Measurements from ENCODE around the gene GCLM.
"Not testable (repeated sequence)": the region's sequence is repeated elsewhere in the genome, so short reads cannot be mapped to it uniquely, and the experiment has no call there.

Gene GCLM

DNA sequence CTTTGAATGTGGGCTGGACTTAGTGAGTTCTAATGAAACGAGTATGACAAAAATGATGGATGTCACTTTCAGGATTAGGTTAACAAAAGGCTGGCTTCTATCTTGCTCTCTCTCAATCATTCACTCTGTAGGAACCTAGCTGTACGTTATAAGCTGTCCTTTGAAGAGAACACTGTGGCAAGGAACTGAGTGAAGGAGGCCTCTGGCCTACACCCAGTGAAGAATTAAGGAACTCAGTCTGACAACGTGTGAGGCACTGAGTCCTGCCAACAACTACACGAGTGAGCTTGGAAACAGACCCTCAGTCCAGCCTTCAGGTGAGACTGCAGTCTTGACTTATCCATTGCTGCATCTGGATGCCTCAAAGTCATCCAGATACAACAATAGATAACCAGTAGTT, 27.0 kb downstream of the GCLM start:
- FAIRE-seq: no peak

DNA sequence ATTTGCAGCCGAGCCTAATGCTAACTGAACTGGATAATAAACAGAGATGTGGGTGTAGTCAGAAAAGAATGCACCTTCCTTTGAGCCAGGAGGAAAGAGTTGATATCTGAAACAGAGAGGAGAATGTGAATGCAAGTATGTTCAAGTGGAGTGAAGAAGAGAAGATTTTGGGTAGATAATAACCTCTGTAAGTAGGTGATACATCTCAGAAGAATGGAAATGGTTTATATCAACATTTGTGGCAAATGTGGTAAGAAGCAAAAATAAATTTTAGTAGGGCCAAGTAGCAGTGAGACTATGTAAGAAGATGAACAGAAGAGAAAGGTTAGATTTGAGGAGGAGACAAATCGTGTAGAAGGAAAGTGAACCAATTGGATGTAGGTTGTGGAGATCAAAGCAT, 28.5 kb downstream of the GCLM start:
- FAIRE-seq: no peak

DNA sequence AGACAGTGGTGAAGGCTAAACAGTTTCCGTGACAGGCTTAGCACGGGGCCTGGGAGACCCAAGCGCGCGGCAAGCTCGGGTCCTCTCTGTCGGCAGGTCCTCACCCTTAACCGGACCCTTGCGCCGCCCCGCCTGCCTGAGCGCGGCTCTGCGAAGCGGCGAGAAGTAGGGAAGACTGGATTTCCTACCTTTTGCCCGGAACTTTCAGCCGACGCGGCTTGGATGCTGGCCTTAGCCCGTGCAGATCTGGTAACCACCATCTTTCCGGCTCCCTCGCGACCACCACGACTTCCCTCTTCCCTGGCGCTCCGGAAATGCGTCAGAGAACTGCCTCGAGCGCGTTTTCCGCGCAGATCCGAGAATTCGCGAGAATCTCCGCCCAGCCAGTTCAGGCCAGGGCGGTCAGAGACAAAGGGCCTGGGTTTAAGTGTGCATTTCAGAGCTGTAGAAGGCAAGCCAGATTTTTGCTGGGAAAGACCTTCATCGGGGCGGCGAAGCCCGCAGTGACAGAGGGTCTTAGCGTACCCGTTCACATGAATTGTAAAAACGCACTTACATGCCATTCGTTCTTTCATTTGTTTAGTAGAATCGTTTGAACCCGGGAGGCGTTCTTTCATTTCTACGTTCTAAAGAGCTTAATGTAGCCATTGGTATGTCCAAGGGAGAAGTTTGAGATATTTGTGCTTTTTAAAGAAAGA, 30.2 kb downstream of the GCLM start, which contains the start of gene DNTTIP2:
Gene DNTTIP2 (minus strand): TSS at position 318 of the 698 bp plus-strand sequence. CDS start 58 bp downstream, at position 260.
- peak; percentile 52 for FAIRE-seq

DNA sequence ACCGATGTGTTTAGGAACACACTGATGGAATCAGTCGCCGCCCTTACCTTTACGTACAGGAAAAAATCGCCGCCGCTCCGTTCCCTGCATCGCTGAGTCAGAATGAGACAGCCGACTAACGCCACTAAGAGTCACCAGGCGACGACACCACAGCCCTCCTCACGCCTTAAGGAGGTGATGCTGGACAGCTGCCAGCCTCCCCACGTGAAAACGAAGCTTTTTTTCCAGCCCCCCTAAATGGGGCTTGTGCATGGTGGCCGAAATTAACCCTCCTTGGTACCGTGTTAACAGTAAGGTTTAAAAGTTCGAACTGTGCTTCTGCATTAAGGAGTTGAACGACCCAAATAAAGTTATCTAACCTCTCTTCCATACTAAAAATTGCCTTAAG, 30.7 kb downstream of the GCLM start:
- no peak for FAIRE-seq

DNA sequence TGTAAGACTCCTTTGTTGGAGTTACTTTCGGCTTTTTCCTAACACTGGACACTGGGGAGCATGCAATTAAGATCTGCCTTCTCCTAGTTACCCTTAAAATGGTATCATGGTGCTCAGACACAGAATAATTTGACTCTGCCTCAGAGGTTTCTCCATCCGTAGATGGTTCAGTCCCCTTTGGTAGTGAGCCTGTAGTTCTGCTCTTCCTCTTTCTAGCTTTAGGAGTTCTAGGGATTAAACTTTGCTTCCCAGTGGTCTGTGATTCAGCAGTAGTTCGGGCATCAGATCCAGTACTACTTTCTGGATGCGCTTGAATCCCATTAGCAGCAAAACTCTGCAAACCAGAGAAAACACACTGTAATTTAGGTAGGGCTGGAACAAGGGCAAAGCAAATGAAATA, 31.7 kb downstream of the GCLM start:
- no peak for FAIRE-seq

DNA sequence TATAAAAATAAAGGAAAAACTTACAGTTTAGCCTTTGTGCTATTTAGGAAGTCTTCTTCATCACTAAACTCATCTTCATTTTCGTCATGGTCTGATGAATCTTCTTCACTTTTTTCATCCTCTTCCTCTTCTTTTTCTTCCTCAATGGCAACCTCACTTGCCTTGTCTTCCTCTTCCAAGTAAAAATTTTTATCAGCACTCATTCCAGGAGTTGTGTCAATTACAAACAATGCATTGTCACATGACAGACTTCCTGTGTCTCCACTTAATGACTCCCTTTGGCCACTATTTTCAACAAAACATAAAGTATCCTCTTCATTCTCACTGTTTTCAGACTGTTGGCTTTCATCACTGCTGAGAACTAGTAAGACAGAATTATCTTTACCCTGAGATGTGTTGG, 33.0 kb downstream of the GCLM start:
- FAIRE-seq: no peak

DNA sequence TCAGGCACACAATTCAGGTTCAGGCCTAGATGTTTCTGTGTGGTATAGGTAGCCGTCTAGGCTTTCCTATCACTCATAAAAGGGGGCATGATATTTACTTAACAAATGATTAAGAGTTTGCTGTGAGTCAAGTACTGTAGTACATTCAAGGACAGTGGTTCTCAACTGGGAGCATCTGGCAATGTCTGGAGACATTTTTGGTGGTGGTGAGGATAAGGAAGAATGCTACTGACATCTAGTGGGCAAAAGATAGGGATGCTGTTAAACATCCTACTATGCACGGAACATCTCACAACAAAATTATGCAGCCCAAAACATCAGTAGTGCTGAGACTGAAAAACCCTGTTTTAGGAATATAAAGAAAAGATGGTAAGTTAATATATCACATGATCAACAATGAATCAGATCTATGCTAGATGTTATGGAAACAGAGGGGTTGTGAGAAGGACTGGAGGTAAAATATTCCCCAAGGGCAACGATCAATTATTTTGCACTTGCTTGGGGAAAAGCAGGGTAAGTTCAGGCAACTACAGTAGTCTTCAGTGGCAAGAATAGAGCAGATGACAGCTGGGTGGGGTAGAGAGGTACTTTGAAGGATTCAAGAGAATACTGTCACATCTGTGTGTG, 35.1 kb downstream of the GCLM start:
- FAIRE-seq: peak; percentile 58

DNA sequence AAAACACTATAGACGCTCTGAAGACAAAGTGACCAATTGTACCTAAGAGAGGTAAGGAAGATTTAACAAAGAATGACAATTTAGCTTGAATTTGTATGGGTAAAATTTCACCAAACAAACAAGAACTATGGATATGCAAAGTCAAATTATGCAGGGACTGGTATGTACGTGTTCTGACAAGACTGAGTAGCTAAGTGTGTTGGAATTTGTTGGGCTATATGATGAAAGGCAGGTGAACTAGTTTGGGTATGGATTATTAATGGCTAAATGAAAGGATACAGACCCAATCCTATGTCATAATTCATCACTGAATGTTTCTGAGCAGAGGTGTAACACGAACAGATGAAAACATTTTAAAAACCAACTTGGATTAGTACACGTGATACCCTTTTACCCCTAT, 37.9 kb downstream of the GCLM start:
- FAIRE-seq: no peak

DNA sequence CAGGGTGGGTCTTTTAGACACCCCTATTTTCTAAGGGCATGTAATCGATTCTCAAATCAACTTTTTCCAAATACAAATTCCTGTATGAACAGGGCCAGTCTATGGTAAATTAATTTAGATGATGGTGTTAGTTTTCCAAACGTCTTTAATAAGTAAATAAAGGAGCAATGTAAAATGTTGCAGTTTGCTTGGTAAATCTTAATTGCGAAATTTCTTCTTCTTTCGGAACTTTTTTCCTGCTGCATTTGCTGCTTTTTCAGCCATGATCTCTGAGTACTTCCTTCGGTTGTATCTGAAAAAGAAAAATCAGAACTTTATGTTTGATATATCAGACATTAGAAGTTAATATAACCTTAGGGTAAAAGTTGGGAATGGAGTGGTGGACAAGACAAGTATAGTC, 39.6 kb downstream of the GCLM start:
- FAIRE-seq: no peak

DNA sequence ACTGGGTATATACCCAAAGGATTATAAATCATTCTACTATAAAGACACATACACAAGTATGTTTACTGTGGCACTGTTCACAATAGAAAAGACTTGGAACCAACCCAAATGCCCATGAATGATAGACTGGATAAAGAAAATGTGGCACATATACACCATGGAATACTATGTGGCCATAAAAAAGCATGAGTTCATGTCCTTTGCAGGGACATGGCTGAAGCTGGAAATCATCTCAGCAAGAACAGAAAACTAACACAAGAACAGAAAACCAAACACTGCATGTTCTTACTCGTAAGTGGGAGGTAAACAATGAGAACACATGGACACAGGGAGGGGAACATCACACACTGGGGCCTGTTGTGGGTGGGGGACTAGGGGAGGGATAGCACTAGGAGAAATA, 40.7 kb downstream of the GCLM start:
- not testable (repeated sequence) for FAIRE-seq

DNA sequence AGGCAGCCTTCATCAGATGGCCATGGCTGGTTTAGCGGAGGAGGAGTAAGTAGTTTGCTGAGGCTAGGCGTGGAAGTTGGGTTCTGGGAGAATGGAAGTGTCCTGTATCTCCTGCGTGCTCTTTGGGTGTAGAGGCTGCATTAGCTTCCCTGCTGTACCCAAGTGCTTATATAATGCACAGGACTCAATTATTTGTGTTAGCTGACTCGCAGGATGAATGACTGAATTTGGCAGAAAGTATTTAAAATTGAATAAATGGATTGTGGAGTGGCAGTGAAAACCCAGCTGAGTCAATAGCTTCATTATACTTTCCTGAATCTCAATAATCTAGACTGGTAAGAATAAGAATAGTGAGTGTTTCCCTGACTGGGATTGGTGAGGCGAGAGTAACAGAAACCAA, 44.0 kb downstream of the GCLM start:
- FAIRE-seq: no peak

DNA sequence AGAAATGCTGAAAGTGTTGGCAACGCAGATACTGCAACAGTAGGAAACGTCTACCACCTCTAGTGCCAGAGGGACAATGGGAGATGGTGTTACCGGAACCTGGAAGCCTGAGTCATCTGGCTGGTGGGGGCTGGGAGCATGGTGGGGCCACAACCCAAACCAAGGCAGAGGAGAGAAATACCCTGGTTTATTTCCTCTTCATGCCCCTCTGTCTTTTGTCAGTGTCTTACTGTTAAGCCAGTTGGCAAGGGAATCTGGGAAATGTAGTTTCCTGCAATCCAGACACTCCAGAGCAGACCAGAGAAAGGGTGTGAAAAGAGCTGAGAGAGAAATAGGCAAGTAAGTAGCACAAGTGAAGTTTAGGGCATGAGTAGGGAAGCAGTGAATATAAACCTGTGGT, 45.1 kb downstream of the GCLM start:
- FAIRE-seq: no peak

DNA sequence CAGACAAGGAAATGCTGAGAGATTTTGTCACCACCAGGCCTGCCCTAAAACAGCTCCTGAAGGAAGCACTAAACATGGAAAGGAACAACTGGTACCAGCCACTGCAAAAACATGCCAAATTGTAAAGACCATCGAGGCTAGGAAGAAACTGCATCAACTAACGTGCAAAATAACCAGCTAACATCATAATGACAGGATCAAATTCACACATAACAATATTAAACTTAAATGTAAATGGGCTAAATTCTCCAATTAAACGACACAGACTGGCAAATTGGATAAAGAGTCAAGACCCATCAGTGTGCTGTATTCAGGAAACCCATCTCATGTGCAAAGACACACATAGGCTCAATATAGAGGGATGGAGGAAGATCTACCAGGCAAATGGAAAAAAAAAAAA, 51.6 kb downstream of the GCLM start:
- not testable (repeated sequence) for FAIRE-seq

DNA sequence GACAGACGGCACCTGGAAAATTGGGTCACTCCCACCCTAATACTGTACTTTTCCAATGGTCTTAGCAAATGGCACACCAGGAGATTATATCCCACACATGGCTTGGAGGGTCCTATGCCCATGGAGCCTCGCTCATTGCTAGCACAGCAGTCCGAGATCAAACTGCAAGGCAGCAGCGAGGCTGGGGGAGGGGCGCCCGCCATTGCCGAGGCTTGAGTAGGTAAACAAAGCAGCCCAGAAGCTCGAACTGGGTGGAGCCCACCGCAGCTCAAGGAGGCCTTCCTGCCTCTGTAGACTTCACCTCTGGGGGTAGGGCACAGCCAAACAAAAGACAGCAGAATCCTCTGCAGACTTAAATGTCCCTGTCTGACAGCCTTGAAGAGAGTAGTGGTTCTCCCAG, 53.2 kb downstream of the GCLM start:
- FAIRE-seq: not testable (repeated sequence)

DNA sequence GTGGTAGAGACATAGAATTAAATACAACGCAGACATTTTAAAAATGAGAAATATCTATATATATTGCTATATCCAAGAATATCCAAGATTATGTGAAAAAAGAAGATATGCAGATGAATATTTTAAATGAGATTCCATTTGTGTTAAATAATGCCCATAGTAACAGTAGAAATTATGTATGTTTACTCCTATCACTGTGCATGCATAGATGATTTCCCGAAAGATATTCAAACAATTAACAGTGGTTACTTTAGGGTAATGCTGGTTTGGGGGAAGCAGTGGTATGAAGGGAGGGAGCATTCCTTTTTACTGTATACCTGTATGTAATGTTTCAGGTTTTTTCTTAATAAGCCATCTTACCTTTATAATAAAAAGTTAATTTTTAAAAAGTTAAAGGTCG, 55.3 kb downstream of the GCLM start:
- no peak for FAIRE-seq

DNA sequence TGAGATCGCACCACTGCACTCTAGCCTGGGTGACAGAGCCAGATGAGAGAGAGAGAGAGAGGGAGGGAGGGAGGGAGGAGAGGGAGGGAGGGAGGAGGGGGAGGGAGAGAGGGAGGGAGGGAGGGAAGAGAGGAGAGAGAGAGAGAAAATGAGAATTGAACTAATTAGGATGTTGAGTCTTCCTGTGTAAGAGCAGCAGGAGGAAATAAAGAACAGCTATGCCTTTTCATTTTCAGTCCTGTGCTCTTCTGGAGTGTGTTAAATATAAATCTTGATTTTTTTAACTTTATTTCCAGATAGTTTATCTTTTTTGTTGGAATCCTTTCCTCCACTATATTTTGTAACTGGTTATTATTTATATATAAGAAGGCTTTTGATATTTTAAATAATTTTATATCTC, 57.4 kb downstream of the GCLM start:
- FAIRE-seq: no peak

DNA sequence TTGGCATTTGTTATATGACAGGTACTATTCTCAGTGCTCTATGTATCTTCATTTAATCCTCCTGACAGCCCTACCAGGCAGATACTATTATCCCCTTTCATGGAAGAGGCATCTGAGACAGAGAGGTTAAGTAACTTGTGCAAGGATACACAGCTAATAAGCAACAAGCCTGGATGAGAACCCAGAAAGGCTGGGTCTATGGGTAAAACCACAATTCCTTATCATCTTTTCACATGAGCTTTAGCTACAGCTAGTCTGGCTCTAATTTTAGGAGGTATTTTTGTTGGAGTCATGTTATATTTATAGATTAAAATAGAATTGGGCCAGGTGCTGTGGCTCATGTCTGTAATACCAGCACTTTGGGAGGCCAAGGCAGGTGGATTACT, 57.9 kb downstream of the GCLM start:
- FAIRE-seq: no peak

DNA sequence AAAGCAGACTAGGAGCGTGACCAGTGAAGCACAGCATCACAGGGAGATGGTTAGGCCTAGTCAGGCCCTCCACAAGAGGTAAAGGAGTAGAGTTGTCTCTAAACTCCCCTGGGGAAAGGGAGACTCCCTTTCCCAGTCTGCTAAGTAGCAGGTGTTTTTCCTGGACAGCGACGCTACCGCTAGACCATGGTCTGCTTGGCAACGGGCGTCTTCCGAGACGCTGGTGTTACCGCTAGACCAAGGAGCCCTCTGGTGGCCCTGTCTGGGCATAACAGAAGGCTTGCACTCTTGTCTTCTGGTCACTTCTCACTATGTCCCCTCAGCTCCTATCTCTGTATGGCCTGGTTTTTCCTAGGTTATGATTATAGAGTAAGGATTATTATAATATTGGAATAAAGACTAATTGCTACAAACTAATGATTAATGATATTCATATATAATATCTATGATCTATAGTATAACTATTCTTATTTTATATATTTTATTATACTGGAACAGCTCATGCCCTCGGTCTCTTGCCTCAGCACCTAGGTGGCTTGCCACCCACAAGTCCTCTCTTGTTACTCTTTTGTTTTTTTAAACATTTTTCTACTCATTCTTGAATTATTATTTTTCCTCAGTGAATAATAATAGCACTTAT, 58.4 kb downstream of the GCLM start:
- FAIRE-seq: peak; percentile 43

DNA sequence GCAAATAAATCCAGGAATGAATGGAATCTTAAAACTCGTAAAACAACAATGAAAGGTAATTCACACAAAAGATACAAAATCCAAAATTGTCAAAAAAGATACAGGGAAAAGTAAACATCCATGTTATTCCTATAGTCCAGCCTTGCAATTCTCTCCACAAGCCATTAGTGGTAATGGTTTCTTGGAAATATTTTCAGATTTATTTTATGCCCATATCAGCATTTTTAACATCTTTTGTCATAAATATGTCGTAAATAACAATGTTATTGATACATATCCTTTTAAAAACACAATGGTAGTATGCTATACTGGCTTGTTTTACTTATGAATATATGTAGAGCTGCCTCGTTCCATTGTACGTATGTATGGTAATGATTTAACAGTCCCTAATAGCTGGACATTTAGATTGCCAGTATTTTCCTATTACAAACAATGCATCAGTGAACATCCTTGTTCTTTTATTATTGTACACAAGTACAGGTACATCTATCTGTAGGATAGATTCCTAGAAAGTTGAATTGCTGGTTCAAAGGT, 60.8 kb downstream of the GCLM start:
- no peak for FAIRE-seq

DNA sequence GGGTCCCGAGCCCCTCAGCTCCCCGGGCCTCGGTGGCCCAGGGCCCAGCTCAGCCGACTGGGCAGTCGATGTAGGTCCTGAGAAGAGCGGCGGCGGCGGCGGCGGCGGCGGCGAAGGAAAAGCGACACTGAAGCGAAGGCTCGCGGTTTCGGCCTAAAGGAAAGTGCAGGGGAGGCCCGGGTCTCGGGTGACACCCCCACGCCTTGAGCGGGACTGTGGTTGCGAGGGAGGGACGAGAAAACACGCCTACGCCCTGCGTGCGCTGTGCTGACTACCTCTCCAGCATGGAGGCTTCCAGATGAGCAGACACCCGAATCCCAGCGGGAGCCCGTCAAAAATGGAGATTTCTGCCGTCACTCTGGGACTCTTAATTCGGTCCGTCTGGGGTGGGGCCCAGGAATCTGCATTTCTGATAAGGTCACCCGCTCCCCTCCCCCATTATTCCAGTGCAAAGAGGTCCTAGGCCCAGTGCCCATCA, 61.4 kb downstream of the GCLM start:
- no peak for FAIRE-seq

DNA sequence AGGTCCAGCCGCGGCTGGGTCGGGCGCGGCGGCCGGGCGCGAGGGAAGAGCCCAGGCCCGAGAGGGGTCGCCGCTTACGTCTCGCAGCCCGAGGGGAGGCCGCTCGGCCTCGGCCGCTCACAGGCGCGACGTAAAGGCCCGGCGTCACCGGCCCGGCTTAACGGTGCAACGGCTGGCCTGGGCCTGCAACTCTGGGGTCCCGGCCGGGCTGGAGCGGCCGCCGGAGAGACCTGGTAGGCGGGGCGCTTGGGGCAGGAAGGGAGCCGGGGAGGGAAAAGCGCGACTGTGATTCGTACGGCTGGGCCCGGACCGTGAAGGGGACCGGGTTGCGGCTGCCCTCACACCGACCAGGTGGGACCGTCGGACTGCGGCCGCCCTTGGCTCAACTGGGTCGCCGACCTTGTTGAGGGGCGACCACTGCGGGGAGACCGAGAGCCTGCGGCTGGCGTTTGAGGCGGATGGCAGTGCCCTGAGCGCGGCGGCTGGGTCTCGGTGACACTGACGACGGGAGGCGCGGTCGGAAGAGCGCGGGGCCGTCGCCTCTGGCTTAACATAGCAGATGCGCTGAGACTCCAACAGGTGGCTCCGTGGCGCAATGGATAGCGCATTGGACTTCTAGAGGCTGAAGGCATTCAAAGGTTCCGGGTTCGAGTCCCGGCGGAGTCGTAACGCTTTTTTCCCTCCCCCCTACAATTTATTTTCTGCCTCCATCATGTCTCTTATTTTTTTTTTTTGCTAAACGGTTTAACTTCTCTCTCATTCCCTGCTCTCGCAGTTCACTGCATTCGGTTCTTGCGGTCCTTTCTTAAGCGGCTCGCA, 62.0 kb downstream of the GCLM start:
- FAIRE-seq: no peak

DNA sequence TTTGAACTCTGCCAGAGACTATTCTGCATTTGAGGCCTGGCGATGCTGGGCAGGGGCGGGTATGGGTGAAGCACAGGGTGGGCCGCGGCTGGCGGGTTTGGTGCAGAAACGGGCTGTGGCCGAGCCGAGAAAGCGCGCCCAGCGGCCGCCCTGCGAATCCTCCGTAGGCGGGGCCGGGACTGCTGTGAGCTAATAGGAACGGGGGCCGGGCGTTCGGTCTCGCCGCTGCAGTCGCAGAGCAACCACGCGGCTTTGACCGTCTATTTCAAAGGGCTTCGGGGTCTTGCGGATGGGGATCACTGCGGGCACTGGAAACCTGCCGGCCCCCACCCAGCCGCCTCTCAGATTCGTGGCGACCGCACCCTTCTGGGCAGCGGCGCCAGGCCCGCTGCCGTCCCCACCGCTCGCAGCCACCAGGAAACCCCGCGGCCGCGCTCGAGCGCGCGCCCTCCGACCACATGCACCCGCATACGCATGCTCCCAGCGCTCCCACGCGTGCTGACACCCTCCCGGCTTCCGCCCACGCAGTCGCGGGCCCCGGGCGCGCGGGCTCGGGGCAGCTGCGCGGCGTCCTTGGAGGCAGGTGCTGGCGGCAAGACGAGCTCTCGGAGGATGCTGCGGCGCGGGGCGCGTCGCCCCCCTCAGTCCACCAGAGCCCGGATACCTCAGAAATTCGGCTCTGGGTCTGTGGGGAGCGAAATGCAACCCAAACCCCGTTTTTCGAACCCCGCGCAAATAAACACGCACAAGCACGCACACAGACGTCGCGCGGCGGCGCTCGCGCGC, 62.8 kb downstream of the GCLM start:
- FAIRE-seq: no peak

Data from TTC549 (cell line).